ENCODE measurements around the gene GNG2.

DNA sequence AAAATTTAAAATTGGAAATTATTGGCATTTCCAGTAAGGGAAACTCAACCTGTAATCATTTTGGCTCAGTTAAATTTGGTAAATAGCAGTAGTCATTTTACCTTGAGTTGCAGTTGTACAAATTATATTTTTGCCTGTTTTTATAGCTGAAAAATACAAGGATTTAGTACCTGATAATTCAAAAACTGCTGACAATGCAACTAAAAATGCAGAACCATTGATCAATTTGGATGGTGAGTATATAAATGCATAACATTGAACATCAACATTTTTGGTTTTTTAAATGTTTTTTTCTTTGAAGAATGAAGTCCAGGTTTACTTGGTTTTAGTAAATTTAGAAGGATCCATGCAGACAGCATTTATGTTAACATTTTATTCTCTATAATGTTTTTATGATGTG lies 137.9 kb downstream of the GNG2 start:
- TF ChIP-seq CTCF (IDR thresholded peaks at IDR 0.05; ENCODE audit: poor library complexity): no peak
- TF ChIP-seq EZH2 (IDR thresholded peaks at IDR 0.05; ENCODE audit: borderline replicate concordance): no peak

Measured in hepatocyte (in vitro differentiated cells).